ENCODE measurements around the gene RTCB.
"Not testable (repeated sequence)": the region's sequence is repeated elsewhere in the genome, so short reads cannot be mapped to it uniquely, and the experiment has no call there.

DNA sequence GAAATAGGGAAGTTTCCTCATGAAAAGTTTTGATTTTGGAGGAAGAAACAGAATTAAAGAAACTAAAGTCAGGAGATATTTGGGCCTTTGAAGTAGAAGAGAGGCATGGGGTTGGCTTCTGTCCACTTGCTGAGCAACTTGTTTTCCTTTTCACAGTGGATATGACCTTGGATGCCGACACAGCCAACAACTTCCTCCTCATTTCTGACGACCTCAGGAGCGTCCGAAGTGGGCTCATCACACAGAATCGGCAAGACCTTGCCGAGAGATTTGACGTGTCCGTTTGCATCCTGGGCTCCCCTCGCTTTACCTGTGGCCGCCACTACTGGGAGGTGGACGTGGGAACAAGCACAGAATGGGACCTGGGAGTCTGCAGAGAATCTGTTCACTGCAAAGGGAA, 52.0 kb downstream of the RTCB start:
- TF ChIP-seq, protein P1, sequence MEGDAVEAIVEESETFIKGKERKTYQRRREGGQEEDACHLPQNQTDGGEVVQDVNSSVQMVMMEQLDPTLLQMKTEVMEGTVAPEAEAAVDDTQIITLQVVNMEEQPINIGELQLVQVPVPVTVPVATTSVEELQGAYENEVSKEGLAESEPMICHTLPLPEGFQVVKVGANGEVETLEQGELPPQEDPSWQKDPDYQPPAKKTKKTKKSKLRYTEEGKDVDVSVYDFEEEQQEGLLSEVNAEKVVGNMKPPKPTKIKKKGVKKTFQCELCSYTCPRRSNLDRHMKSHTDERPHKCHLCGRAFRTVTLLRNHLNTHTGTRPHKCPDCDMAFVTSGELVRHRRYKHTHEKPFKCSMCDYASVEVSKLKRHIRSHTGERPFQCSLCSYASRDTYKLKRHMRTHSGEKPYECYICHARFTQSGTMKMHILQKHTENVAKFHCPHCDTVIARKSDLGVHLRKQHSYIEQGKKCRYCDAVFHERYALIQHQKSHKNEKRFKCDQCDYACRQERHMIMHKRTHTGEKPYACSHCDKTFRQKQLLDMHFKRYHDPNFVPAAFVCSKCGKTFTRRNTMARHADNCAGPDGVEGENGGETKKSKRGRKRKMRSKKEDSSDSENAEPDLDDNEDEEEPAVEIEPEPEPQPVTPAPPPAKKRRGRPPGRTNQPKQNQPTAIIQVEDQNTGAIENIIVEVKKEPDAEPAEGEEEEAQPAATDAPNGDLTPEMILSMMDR (IDR thresholded peaks at IDR 0.05), result not testable (repeated sequence)
- not testable (repeated sequence) for TF ChIP-seq POLR2A (IDR thresholded peaks at IDR 0.05)

Data from right lobe of liver (tissue), 4 donors.